Measurements from ENCODE around the gene RABGEF1. TPM values are rescaled to one million over a fixed set of nuclear protein-coding genes. Genes with fewer than 3 reads are reported as not detected.

Gene RABGEF1
- total and polyA plus RNA-seq, 12 donors, result 7.2 to 23.4 (median 16.6) TPM

DNA sequence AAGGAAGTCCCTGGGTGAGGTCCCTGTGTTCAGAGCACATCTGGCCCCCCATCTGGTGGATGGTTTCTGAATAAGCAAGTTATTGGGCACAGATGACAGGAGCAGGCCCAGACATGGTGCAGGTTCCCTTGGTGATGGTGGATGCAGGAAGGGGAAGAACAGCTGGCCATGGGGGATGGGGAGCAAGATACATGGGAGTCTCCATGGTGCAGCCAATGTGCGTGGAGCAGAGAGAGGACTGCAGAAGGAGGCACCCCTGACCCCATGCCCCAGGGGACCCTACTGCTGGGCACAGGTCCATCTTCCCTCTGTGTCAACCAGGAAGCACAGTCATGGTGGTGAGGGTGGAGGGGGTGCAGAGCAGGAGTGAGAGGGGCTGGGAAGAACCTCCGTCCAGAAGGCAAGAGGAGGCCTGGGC, 43.8 kb upstream of the RABGEF1 start:
- peak in 1 of 2 donors; percentile 35 for DNase-seq
- TF ChIP-seq CTCF (IDR thresholded peaks at IDR 0.05), result no peak
- no peak overlapping the region for H3K27ac ChIP-seq
- intact Hi-C loops (cut with DNase I), result no loop called here
- peaks cover 0 to 15% (median 0%) of the 10 kb centered on the region in 9 donors for H3K36me3 ChIP-seq
- H3K4me3 ChIP-seq, result no peak overlapping the region
- no peaks in the 10 kb centered on the region for H3K9me3 ChIP-seq
- ATAC-seq, result peak in 1 of 8 donors; percentile 19
- 63 to 83% methylated on average over 2 of the region's 2 CpGs for WGBS, 2 donors
- no peaks in the 10 kb centered on the region for H3K27me3 ChIP-seq
- H3K4me1 ChIP-seq, result peaks cover 0 to 23% (median 12%) of the 10 kb centered on the region in 9 donors

GRCh38 chr7:66697449-66698438, 42.8 kb upstream of the RABGEF1 start:
- Histone ChIP-seq H3K36me3 (peaks cover 0 to 17% (median 0%) of the 10 kb centered on the region in 9 donors), H3K4me3 (no peak overlapping the region), H3K4me1 (peaks cover 0 to 23% (median 12%) of the 10 kb centered on the region in 9 donors), H3K27ac (no peak overlapping the region), H3K9me3 (no peaks in the 10 kb centered on the region), H3K27me3 (no peaks in the 10 kb centered on the region)
- no peak for TF ChIP-seq CTCF (IDR thresholded peaks at IDR 0.05)
- intact Hi-C loops (cut with DNase I), result no loop called here
- DNase-seq, result peak; percentile 48 to 58
- WGBS, 2 donors, result 43 to 53% methylated on average over 20 of the region's 20 CpGs
- peak; percentile 51 to 87 (median 76) for ATAC-seq

GRCh38 chr7:66698652-66699205, 41.8 kb upstream of the RABGEF1 start:
- Histone ChIP-seq H3K36me3 (peaks cover 0 to 14% (median 0%) of the 10 kb centered on the region in 9 donors), H3K27me3 (no peaks in the 10 kb centered on the region), H3K4me3 (no peak overlapping the region), H3K27ac (no peak overlapping the region), H3K4me1 (peaks cover 0 to 23% (median 12%) of the 10 kb centered on the region in 9 donors), H3K9me3 (no peaks in the 10 kb centered on the region)
- intact Hi-C loops (cut with DNase I), result no loop called here
- WGBS, 2 donors, result 83 to 86% methylated on average over 10 of the region's 10 CpGs
- no peak for ATAC-seq
- no peak for TF ChIP-seq CTCF (IDR thresholded peaks at IDR 0.05)
- DNase-seq, result no peak

DNA sequence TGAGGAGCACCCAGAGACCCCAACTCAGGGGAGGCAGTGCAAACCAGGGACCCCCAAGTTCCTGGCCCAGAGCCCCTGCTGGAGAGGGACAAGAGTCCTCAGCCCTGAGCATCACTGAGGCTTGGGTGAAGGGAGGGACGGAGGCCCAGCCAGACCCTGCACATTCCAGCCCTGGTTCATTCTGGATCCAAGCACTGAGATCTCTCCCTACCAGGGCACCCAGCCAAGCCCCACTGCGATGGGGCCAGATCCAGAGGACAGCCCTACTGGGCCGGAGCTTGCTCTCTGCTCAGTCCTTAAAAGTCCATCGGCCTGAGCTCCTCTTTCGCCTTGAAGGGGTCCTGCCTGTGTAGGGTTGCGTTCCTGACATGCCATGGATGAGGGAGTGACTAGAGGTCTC, 40.5 kb upstream of the RABGEF1 start:
- 35 to 40% methylated on average over 6 of the region's 6 CpGs for WGBS, 2 donors

More for the DNA sequence above, 40.5 kb upstream of the RABGEF1 start:
- peaks cover 0 to 23% (median 12%) of the 10 kb centered on the region in 9 donors for H3K4me1 ChIP-seq
- no peaks in the 10 kb centered on the region for H3K27me3 ChIP-seq
- DNase-seq, result peak; percentile 52 to 56
- peak; percentile 36 to 86 (median 64) for ATAC-seq
- TF ChIP-seq CTCF (IDR thresholded peaks at IDR 0.05), result no peak
- intact Hi-C loops (cut with DNase I), result no loop called here
- peaks cover 0 to 9% (median 0%) of the 10 kb centered on the region in 9 donors for H3K36me3 ChIP-seq
- peak overlapping the region in 1 of 10 donors; percentile 25 for H3K27ac ChIP-seq
- H3K4me3 ChIP-seq, result no peak overlapping the region
- no peaks in the 10 kb centered on the region for H3K9me3 ChIP-seq
